HepG2 (cell line): Measurements from ENCODE around the gene TANC1. TPM values are rescaled to one million over a fixed set of nuclear protein-coding genes. Genes with fewer than 3 reads are reported as not detected.

Experiments
- AGO2 ChIP-seq: fragments of 200-400 bp; formaldehyde crosslinking; optimal IDR thresholded peaks from 2 replicates; pipeline ENCODE3; 2017; ENCODE audit warnings: mild to moderate bottlenecking, low read depth, low read length, moderate library complexity
- ATF1 ChIP-seq: IDR thresholded peaks from 2 replicates; pipeline ENCODE4 v1.6.1; 2016; ENCODE audit warnings: mild to moderate bottlenecking, control low read depth
- CC2D1A ChIP-seq: sonication (generic); formaldehyde crosslinking; IDR thresholded peaks from 2 replicates; pipeline ENCODE4 v1.8.1; 2023; ENCODE audit warnings: mild to moderate bottlenecking, missing genetic modification reagents
- DPF2 ChIP-seq: sonication (generic); formaldehyde crosslinking; IDR thresholded peaks from 2 replicates; pipeline ENCODE4 v1.4.0; 2020; ENCODE audit warnings: mild to moderate bottlenecking, low read depth, missing genetic modification reagents, borderline replicate concordance
- ELF1 ChIP-seq: sonication (generic); formaldehyde crosslinking; IDR thresholded peaks from 2 replicates; pipeline ENCODE4 v1.4.0; 2020; ENCODE audit warnings: missing genetic modification reagents
- FOXK1 ChIP-seq: sonication (generic); formaldehyde crosslinking; IDR thresholded peaks from 2 replicates; pipeline ENCODE4 v1.4.0; 2020; ENCODE audit warnings: low read depth, missing genetic modification reagents, borderline replicate concordance
- HDAC2 ChIP-seq: sonication (generic); formaldehyde crosslinking; IDR thresholded peaks from 2 replicates; pipeline ENCODE4 v1.4.0; 2020; ENCODE audit warnings: missing genetic modification reagents
- HINFP ChIP-seq: sonication (generic); formaldehyde crosslinking; IDR thresholded peaks from 2 replicates; pipeline ENCODE4 v1.4.0; 2020; ENCODE audit warnings: low read depth, mild to moderate bottlenecking, missing genetic modification reagents
- HNF4G ChIP-seq, 2 experiments: sonication (generic) in 1 of 2; formaldehyde crosslinking in 1 of 2; IDR thresholded peaks; 2 replicates each; pipeline versions ENCODE4 v1.4.0 to v1.6.1; 2011 to 2020; ENCODE audit warnings: borderline replicate concordance in 2 of 2, low read depth in 2 of 2, mild to moderate bottlenecking in 2 of 2, low read length in 1 of 2, missing genetic modification reagents in 1 of 2, moderate library complexity in 1 of 2
- KAT8 ChIP-seq: IDR thresholded peaks from 2 replicates; pipeline ENCODE4 v1.6.1; 2016; ENCODE audit warnings: missing genetic modification reagents, missing compliant biosample characterization
- MLLT10 ChIP-seq: sonication (generic); formaldehyde crosslinking; IDR thresholded peaks from 2 replicates; pipeline ENCODE4 v1.4.0; 2020; ENCODE audit warnings: missing genetic modification reagents
- NCOA2 ChIP-seq: sonication (generic); formaldehyde crosslinking; IDR thresholded peaks from 2 replicates; pipeline ENCODE4 v1.8.0; 2022; ENCODE audit warnings: inconsistent platforms
- PAX8 ChIP-seq: sonication (generic); formaldehyde crosslinking; IDR thresholded peaks from 2 replicates; pipeline ENCODE4 v1.8.0; 2022; ENCODE audit warnings: mild to moderate bottlenecking, missing genetic modification reagents, borderline replicate concordance
- SIX4 ChIP-seq: sonication (generic); formaldehyde crosslinking; IDR thresholded peaks from 2 replicates; pipeline ENCODE4 v1.4.0; 2020; ENCODE audit warnings: missing genetic modification reagents
- THRA ChIP-seq: sonication (generic); formaldehyde crosslinking; IDR thresholded peaks from 2 replicates; pipeline ENCODE4 v1.4.0; 2020; ENCODE audit warnings: missing genetic modification reagents, borderline replicate concordance
- TOPORS ChIP-seq: sonication (generic); formaldehyde crosslinking; IDR thresholded peaks from 2 replicates; pipeline ENCODE4 v1.8.0; 2023; ENCODE audit warnings: mild to moderate bottlenecking, missing genetic modification reagents
- ZNF101 ChIP-seq: sonication (generic); formaldehyde crosslinking; IDR thresholded peaks from 2 replicates; pipeline ENCODE4 v1.4.0; 2020; ENCODE audit warnings: mild to moderate bottlenecking, low read depth, missing genetic modification reagents, borderline replicate concordance
- ZNF614 ChIP-seq: IDR thresholded peaks from 2 replicates; pipeline ENCODE4 v1.6.1; 2018; ENCODE audit warnings: missing biosample characterization, missing genetic modification reagents, inconsistent platforms, borderline replicate concordance
- ZNF652 ChIP-seq: IDR thresholded peaks from 2 replicates; pipeline ENCODE4 v1.6.1; 2016; ENCODE audit warnings: low read depth, borderline replicate concordance
- ZNF850 ChIP-seq: sonication (generic); formaldehyde crosslinking; conservative IDR thresholded peaks from 2 replicates; pipeline ENCODE4 v1.9.0; 2021; ENCODE audit warnings: mild to moderate bottlenecking, missing genetic modification reagents
- polyA plus RNA-seq, 8 experiments: library from polyadenylated mRNA; depleted of rRNA in 3 of 8; stranded (reverse) in 7 of 8; unstranded in 1 of 8; fragments of >200 nt; fragmentation: Illumina TruSeq in 4 of 8; extraction: Trizol in 4 of 8; gene quantifications; 2 replicates each; pipeline versions ENCODE4 v1.2.1 to v1.2.3, GENCODE V29; 2011 to 2016; ENCODE audit warnings: low read depth in 4 of 8, missing spikeins in 1 of 8, mixed read lengths in 1 of 8; ENCODE audit not compliant: insufficient read depth in 1 of 8
- total RNA-seq, 5 experiments: library from RNA; depleted of rRNA; stranded (reverse); fragments of >200 nt; fragmentation: Illumina TruSeq; extraction: Trizol; gene quantifications; 2 replicates each; pipeline ENCODE4 v1.2.3, GENCODE V29; 2016; ENCODE audit warnings: low read depth in 1 of 5
- TF ChIP-seq, protein P1 (sequence below): sonication (generic); formaldehyde crosslinking; IDR thresholded peaks from 2 replicates; pipeline ENCODE4 v1.5.1; 2020; ENCODE audit warnings: missing genetic modification reagents, mild to moderate bottlenecking, borderline replicate concordance
- TF ChIP-seq, protein P2 (sequence below): sonication (generic); formaldehyde crosslinking; IDR thresholded peaks from 2 replicates; pipeline ENCODE4 v1.4.0; 2020; ENCODE audit warnings: mild to moderate bottlenecking, low read depth, missing genetic modification reagents

Gene TANC1
- total and polyA plus RNA-seq, 2 of the 13 experiments (the other 11 are each of a cell fraction or from before 2014, with no cell fraction given) = 2.3 to 5.6 TPM

- TF ChIP-seq HDAC2 = no peak
- no peak for TF ChIP-seq ELF1 (CRISPR knock-in tag)
- TF ChIP-seq CC2D1A (CRISPR knock-in tag) = no peak
- no peak for TF ChIP-seq SIX4
- TF ChIP-seq, protein P1, sequence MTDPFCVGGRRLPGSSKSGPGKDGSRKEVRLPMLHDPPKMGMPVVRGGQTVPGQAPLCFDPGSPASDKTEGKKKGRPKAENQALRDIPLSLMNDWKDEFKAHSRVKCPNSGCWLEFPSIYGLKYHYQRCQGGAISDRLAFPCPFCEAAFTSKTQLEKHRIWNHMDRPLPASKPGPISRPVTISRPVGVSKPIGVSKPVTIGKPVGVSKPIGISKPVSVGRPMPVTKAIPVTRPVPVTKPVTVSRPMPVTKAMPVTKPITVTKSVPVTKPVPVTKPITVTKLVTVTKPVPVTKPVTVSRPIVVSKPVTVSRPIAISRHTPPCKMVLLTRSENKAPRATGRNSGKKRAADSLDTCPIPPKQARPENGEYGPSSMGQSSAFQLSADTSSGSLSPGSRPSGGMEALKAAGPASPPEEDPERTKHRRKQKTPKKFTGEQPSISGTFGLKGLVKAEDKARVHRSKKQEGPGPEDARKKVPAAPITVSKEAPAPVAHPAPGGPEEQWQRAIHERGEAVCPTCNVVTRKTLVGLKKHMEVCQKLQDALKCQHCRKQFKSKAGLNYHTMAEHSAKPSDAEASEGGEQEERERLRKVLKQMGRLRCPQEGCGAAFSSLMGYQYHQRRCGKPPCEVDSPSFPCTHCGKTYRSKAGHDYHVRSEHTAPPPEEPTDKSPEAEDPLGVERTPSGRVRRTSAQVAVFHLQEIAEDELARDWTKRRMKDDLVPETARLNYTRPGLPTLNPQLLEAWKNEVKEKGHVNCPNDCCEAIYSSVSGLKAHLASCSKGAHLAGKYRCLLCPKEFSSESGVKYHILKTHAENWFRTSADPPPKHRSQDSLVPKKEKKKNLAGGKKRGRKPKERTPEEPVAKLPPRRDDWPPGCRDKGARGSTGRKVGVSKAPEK (CRISPR knock-in tag) = no peak
- TF ChIP-seq ATF1 = no peak
- no peak for TF ChIP-seq THRA (CRISPR knock-in tag)
- no peak for TF ChIP-seq AGO2
- TF ChIP-seq, protein P2, sequence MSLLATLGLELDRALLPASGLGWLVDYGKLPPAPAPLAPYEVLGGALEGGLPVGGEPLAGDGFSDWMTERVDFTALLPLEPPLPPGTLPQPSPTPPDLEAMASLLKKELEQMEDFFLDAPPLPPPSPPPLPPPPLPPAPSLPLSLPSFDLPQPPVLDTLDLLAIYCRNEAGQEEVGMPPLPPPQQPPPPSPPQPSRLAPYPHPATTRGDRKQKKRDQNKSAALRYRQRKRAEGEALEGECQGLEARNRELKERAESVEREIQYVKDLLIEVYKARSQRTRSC (CRISPR knock-in tag) = no peak
- no peak for TF ChIP-seq DPF2 (CRISPR knock-in tag)
- TF ChIP-seq HNF4G (IDR thresholded peaks at IDR 0.05; ENCODE audit: borderline replicate concordance, low read depth, low read length) = peak; percentile 41; the same call in 1 of the 2 replicates
- TF ChIP-seq HNF4G (CRISPR knock-in tag; IDR thresholded peaks at IDR 0.05; ENCODE audit: borderline replicate concordance, low read depth) = no peak
- no peak for TF ChIP-seq HINFP (CRISPR knock-in tag)
- no peak for TF ChIP-seq FOXK1 (CRISPR knock-in tag)
- TF ChIP-seq TOPORS (CRISPR knock-in tag) = peak; percentile 61; the same call in 1 of the 2 replicates
- TF ChIP-seq NCOA2 (CRISPR knock-in tag) = no peak
- TF ChIP-seq ZNF652 (CRISPR knock-in tag) = peak; percentile 57; the same call in 1 of the 2 replicates
- no peak for TF ChIP-seq KAT8
- no peak for TF ChIP-seq ZNF614 (CRISPR knock-in tag)
- no peak for TF ChIP-seq ZNF850 (CRISPR knock-in tag)
- TF ChIP-seq PAX8 (CRISPR knock-in tag) = no peak
- TF ChIP-seq ZNF101 (CRISPR knock-in tag) = no peak
- TF ChIP-seq MLLT10 (CRISPR knock-in tag) = no peak
- TF ChIP-seq, all 625 proteins: peak for 34
Measured at GRCh38 chr2:159211447-159212396, 243.3 kb downstream of the TANC1 start (continued).
